GM12891 (cell line): ENCODE data around the gene ZCWPW1.

Experiments
- POLR2A ChIP-seq: IDR thresholded peaks from 2 replicates; pipeline ENCODE4 v1.6.1; 2011; ENCODE audit warnings: low read depth, low read length, control low read depth
- TAF1 ChIP-seq: IDR thresholded peaks from 2 replicates; pipeline ENCODE4 v1.6.1; 2011; ENCODE audit warnings: low read depth, low read length, control low read depth

- no peak for TF ChIP-seq POLR2A
- no peak for TF ChIP-seq TAF1
Observed at GRCh38 chr7:100457033-100457432, 28.5 kb upstream of the ZCWPW1 start.
